Omental fat pad (tissue), 4 donors: ENCODE measurements around the gene CAPNS2. TPM values are rescaled to one million over a fixed set of nuclear protein-coding genes. Genes with fewer than 3 reads are reported as not detected.

ENCODE experiments used
- ATAC-seq: fragments of 150-250 bp; one replicate; pipeline ENCODE4 v1.9.1; 2016; ENCODE audit warnings: mild to moderate bottlenecking, moderate library complexity; ENCODE audit not compliant: low FRiP score
- DNase-seq: peaks from one replicate; pipeline ENCODE4 v3.0.0-alpha.2; 2019; ENCODE audit warnings: low spot score
- CTCF ChIP-seq, 3 donors: fragments of 450-650 bp; IDR thresholded peaks; one replicate each; pipeline ENCODE4 v1.5.1; 2016 to 2017; ENCODE audit warnings: antibody characterized with exemption in 3 of 3, mild to moderate bottlenecking in 3 of 3, moderate library complexity in 2 of 3
- total RNA-seq, 4 donors: library from RNA; depleted of rRNA; stranded (reverse); fragments of >200 nt; gene quantifications; one replicate each; pipeline ENCODE4 v1.1.0, GENCODE V29; 2016

The CAPNS2 gene
- total RNA-seq, 4 donors from 2014 or later = 0.75 to 0.95 TPM; not detected in 2

GRCh38 chr16:55534756-55535155 lies 31.7 kb upstream of the CAPNS2 start:
- TF ChIP-seq CTCF (IDR thresholded peaks at IDR 0.05) = no peak
- ATAC-seq = no peak
- DNase-seq = no peak

DNA sequence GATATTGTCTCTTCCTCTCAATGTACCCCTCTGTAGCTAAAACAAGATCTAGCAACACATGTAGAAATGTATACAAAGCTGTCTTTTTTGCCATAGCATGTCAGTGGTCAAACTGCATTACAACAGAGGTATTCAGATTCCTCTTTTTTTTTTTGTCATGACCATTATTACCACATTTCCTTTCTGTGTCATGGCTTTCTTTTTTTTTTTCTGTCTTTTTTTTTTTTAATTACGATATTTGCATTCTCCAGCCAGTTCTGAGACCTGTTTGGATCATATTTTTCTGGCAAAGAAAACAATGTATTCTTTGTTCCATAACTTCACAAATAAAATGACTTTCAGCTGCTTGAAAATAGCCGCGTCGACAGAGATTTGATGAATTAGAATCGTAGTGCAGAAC lies 27.4 kb upstream of the CAPNS2 start:
- ATAC-seq (no peak), DNase-seq (no peak)
- TF ChIP-seq CTCF (IDR thresholded peaks at IDR 0.05) = no peak

DNA sequence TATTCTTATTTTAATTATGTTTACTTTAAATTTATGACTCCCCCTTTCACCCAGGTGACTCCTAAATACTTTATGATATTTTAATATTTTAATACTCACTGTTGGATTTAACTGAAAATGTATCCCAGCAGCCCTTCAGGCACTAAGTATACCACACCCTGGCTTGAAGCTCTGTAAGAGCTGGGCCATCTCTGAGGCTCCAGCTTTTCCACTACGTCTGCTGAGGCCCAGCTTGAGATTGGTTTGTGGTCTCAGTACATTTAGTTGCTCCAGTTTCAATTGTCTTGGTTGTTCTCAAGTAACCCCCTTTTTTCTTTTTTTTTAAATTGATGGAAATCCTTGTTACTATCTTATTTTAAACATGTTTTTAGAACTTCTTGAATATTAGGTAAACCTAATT lies 27.0 kb upstream of the CAPNS2 start:
- no peak for TF ChIP-seq CTCF (IDR thresholded peaks at IDR 0.05)
- ATAC-seq (no peak), DNase-seq (no peak)

DNA sequence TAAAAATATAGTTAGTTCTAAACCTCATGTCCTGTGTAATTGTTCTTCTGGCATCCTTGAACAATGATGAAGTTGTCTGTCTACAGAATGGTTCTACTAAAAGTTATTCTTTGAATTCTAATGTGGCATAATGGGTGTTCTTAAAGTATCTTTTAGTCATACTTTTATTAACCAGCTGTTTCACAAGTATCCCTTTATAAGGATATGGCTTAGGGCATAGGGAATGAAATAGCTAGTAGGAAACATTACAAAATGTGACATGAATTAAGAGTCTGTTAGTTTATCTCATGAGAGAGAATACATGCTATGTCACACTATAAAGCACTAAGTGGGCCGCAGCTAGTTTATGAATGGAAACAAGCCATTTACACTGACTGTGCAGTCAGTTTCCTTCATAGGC lies 26.3 kb upstream of the CAPNS2 start:
- ATAC-seq = no peak
- no peak for TF ChIP-seq CTCF (IDR thresholded peaks at IDR 0.05)
- no peak for DNase-seq

GRCh38 chr16:55542459-55543082 lies 23.9 kb upstream of the CAPNS2 start:
- peak; percentile 37 for ATAC-seq
- TF ChIP-seq CTCF (IDR thresholded peaks at IDR 0.05) = no peak
- no peak for DNase-seq

DNA sequence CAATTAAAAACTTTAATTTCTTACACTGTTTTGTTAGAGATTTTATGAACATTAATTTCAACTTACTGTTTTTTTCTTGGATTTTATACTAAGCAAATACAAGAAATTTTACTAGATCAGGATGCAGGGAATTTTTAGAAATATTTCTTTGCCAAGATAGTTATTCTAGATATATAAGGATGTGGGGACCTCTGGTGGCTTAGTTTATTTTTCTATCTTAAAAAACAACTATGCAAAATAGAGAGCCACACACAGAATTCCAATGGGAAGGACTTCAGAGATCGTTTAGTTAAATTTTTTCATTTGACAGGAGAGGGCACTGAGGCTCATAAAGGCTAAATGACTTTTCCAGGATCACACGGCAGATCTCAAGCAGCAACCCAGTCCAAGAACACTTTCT lies 23.0 kb upstream of the CAPNS2 start:
- ATAC-seq (no peak), DNase-seq (no peak)
- TF ChIP-seq CTCF (IDR thresholded peaks at IDR 0.05) = no peak

DNA sequence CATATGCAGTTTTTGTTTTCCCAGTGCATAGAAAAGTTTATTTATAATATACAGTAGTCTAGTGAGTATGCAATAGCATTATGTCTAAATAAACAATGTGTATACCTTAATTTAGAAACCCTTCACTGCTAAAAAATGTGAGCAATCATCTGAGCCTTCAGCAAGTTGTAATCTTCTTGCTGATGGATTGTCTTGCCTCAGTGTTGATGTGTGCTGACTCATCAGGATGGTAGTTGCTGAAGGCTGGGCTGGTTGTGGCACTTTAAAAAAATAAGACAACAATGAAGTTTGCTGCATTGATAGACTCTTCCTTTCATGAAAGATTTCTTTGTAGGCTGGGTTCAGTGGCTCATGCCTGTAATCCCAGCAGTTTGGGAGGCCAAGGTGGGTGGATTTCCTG lies 13.9 kb upstream of the CAPNS2 start:
- TF ChIP-seq CTCF (IDR thresholded peaks at IDR 0.05) = no peak
- DNase-seq (no peak), ATAC-seq (no peak)
